Colonic mucosa (tissue), 4 donors: ENCODE data around the gene CREB3L1. TPM values are rescaled to one million over a fixed set of nuclear protein-coding genes. Genes with fewer than 3 reads are reported as not detected.

Source experiments
- DNase-seq: peaks from one replicate; pipeline ENCODE4 v3.0.0-alpha.2; 2020
- H3K27ac ChIP-seq: fragments of 200-600 bp; one replicate; pipeline ENCODE4 v1.8.0; 2021
- H3K27me3 ChIP-seq: fragments of 200-600 bp; one replicate; pipeline ENCODE4 v1.8.0; 2021
- H3K36me3 ChIP-seq: fragments of 200-600 bp; one replicate; pipeline ENCODE4 v1.8.0; 2021
- H3K4me1 ChIP-seq: fragments of 200-600 bp; one replicate; pipeline ENCODE4 v1.8.0; 2021; ENCODE audit warnings: mild to moderate bottlenecking
- H3K4me3 ChIP-seq: fragments of 200-600 bp; one replicate; pipeline ENCODE4 v1.8.0; 2021
- H3K9ac ChIP-seq, 2 donors: one replicate each; pipeline ENCODE4 v1.7.0; 2013; ENCODE audit warnings: control low read depth in 2 of 2, low read depth in 2 of 2, low read length in 2 of 2
- H3K9me3 ChIP-seq: fragments of 200-600 bp; one replicate; pipeline ENCODE4 v1.8.0; 2021
- intact Hi-C: fragments of 100-400 bp; cut with DNase I; formaldehyde crosslinking; loops from one replicate; pipeline ENCODE4 v1.14.1; 2022
- total RNA-seq, 2 donors: library from RNA; stranded (reverse); fragmentation: NEBNext Ultra II Directional in 1 of 2; extraction: Animal tissue kit (Norgen Biotek cat#: 25700) in 1 of 2; gene quantifications; one replicate each; pipeline ENCODE4 v1.2.1, GENCODE V29; 2021
- TF ChIP-seq, protein P1 (sequence below): fragments of 200-600 bp; IDR thresholded peaks from one replicate; pipeline ENCODE4 v1.8.0; 2022; ENCODE audit warnings: antibody characterized with exemption, mild to moderate bottlenecking
- donor health status: healthy.
- donor health status: DM: no; HTN: no; CAD: no.
- donor health status: DM: no; HTN: no; CAD: no.

The CREB3L1 gene
- total RNA-seq, 2 donors from 2014 or later = 143 to 150 TPM

DNA sequence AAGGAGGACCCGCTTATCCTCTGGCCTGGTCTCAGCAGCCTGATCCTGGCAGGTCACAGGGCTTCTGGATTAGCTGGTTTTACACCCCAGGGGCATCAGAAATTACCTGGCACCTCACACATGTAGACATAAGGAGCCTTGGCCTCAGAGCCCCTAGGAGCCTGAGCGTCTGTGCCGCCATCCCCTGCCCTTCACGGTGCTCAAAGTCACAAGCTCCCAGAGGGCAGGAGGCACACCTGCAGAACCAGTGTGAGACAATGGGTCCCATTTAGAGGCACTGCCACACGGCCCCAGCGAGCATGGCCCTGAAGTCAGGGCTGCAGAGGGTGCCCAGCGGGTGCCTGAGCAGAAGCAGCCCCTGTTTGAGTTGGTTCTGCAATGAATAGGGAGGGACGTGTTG is 73.7 kb downstream of the CREB3L1 start:
- H3K9me3 ChIP-seq = no peaks in the 10 kb centered on the region
- intact Hi-C loops = no loop called here
- H3K9ac ChIP-seq = no peak overlapping the region
- H3K4me1 ChIP-seq = peaks cover 17% of the 10 kb centered on the region
- no peak overlapping the region for H3K4me3 ChIP-seq
- no peaks in the 10 kb centered on the region for H3K36me3 ChIP-seq
- no peaks in the 10 kb centered on the region for H3K27me3 ChIP-seq
- H3K27ac ChIP-seq = no peak overlapping the region
- no peak for DNase-seq
- TF ChIP-seq, protein P1, sequence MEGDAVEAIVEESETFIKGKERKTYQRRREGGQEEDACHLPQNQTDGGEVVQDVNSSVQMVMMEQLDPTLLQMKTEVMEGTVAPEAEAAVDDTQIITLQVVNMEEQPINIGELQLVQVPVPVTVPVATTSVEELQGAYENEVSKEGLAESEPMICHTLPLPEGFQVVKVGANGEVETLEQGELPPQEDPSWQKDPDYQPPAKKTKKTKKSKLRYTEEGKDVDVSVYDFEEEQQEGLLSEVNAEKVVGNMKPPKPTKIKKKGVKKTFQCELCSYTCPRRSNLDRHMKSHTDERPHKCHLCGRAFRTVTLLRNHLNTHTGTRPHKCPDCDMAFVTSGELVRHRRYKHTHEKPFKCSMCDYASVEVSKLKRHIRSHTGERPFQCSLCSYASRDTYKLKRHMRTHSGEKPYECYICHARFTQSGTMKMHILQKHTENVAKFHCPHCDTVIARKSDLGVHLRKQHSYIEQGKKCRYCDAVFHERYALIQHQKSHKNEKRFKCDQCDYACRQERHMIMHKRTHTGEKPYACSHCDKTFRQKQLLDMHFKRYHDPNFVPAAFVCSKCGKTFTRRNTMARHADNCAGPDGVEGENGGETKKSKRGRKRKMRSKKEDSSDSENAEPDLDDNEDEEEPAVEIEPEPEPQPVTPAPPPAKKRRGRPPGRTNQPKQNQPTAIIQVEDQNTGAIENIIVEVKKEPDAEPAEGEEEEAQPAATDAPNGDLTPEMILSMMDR = no peak

DNA sequence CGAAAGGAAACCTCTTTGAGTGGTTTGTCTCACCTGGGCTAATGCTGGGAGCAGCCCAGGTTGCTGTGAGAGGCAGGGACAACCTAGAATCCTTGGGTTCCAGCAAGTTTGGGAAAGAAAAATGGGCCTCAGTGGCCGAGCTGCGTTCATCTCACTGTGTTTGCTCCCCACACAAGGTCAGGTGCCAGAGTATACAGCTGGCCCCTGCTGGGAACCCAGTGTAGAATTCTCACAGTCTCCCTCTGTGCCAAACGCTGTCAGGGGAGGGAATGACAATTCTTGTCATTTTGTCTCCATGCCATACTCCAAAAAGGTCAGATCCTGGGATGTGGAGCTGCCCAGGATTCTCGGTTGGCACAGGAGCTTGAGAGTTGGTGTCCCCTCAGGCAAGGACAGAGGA is 74.1 kb downstream of the CREB3L1 start:
- Histone ChIP-seq H3K27ac (no peak overlapping the region), H3K9ac (no peak overlapping the region), H3K4me1 (peaks cover 17% of the 10 kb centered on the region), H3K9me3 (no peaks in the 10 kb centered on the region), H3K4me3 (peak overlapping the region; percentile 4), H3K27me3 (no peaks in the 10 kb centered on the region), H3K36me3 (no peaks in the 10 kb centered on the region)
- DNase-seq = no peak
- intact Hi-C loops = no loop called here
- TF ChIP-seq, protein P1 = no peak

DNA sequence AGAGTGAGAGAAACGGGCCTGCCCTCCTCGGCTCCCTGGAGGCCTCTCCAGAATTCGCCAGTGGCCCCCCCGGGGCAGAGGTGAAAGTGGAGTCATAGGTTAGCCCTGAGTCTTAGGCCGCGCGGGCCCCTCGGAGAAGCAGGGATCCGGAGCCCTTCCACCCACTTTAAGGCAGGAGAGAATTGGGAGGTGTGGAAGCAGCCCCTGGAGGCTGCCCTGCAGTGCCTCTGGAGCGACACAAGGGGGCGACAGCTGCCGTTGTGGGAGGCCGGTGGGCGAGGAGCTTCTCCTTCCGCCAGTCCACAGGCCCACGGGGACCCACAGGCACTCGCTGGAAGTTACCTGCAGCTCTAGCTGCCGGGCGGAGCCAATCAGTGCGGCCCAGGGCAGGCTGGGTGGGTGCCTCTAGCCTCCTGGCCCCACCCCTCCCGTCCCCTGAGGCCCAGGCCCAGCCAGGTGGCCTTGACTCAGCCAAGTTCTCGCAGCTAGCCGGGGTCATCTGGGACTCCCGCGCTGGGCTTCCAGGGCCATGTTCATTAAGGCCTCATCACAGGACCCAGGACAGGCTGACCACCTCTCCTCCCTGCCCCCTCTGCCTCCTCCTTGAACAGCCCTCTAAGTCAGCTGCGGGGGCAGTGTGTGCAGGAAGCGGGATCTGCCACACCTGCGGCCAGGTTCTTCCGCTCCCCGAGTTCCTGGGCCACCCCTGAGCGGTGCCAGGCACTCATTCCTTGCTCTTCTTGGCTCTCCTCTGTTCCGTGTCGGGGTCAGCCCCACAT is 74.8 kb downstream of the CREB3L1 start:
- Histone ChIP-seq H3K27ac (no peak overlapping the region), H3K4me1 (peaks cover 17% of the 10 kb centered on the region), H3K4me3 (peak overlapping the region; percentile 4), H3K36me3 (no peaks in the 10 kb centered on the region), H3K9ac (no peak overlapping the region), H3K9me3 (no peaks in the 10 kb centered on the region), H3K27me3 (no peaks in the 10 kb centered on the region)
- no peak for DNase-seq
- intact Hi-C loops = no loop called here
- TF ChIP-seq, protein P1 = peak; percentile 88

DNA sequence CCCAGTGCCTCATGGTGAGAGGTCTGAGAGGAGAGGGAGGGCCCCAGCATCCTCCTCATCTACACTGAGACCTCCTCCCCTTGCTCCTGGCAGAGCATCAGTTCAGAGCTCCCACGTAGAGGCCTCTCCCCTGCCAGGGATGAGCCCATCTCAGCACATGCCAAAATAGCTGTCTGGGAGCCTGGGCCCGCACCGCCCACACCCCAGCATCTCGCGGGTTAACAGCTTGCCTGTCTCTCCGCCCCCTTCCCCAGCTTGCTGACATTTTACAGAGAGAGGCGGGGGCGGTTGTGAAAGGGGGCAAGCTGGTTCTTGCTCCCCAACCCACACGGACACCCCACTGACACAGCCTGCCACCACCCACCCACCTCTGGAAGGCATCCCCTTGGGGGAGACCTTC is 76.2 kb downstream of the CREB3L1 start:
- no peak overlapping the region for H3K9ac ChIP-seq
- H3K27me3 ChIP-seq = no peaks in the 10 kb centered on the region
- intact Hi-C loops = no loop called here
- no peak overlapping the region for H3K27ac ChIP-seq
- no peaks in the 10 kb centered on the region for H3K9me3 ChIP-seq
- no peaks in the 10 kb centered on the region for H3K36me3 ChIP-seq
- no peak overlapping the region for H3K4me3 ChIP-seq
- no peak for DNase-seq
- peaks cover 15% of the 10 kb centered on the region for H3K4me1 ChIP-seq
- TF ChIP-seq, protein P1 = no peak

DNA sequence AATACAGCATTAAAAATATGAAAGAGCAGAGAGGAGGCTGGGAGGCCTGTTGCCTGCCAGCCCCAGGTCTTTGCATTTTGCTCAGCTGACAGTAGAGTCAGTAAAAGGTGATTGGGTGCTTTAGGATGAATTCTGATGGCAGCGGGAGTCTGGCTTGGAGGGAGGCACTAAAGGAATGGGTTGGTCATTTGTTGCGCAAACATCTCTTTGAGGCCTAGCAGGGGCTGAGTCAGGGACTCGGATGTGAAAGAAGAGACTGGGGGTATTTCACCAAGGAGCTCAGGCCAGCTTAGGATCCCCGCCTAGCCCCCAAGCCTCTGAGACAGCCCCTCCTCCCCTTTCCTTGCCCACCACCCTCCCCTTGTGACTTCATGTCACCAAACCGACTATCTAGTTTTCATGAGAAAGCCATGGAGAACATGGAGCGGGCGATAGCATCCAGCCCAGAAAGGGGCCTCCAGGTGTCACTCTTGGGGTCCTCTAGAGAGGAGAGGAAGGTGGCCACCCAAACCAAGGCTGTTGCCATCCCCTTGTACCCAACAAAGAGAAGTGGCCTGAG is 79.5 kb downstream of the CREB3L1 start:
- TF ChIP-seq, protein P1 = no peak
- no peaks in the 10 kb centered on the region for H3K36me3 ChIP-seq
- peaks cover 6% of the 10 kb centered on the region for H3K4me1 ChIP-seq
- no peaks in the 10 kb centered on the region for H3K9me3 ChIP-seq
- intact Hi-C loops = no loop called here
- no peak overlapping the region for H3K4me3 ChIP-seq
- no peak for DNase-seq
- H3K9ac ChIP-seq = no peak overlapping the region
- H3K27ac ChIP-seq = no peak overlapping the region
- no peaks in the 10 kb centered on the region for H3K27me3 ChIP-seq
